Keratinocyte (primary cell): ENCODE measurements around the gene IL1RAPL2.

Source experiments
- EZH2 ChIP-seq: IDR thresholded peaks from one replicate; pipeline ENCODE4 v1.6.1; 2012; ENCODE audit warnings: inconsistent platforms, mild to moderate bottlenecking, low read length, moderate library complexity
- TF ChIP-seq, protein P1 (sequence below), 3 experiments: IDR thresholded peaks in 1 of 3; conservative IDR thresholded peaks in 1 of 3; optimal IDR thresholded peaks in 1 of 3; 2 replicates in 2 of 3; 3 replicates in 1 of 3; pipeline versions ENCODE3 to v1.5.1; 2011; ENCODE audit warnings: low read length in 3 of 3, mild to moderate bottlenecking in 3 of 3, moderate library complexity in 2 of 3, control low read depth in 1 of 3, inconsistent platforms in 1 of 3; ENCODE audit not compliant: insufficient read depth in 2 of 3; ENCODE audit errors: extremely low read depth in 1 of 3

DNA sequence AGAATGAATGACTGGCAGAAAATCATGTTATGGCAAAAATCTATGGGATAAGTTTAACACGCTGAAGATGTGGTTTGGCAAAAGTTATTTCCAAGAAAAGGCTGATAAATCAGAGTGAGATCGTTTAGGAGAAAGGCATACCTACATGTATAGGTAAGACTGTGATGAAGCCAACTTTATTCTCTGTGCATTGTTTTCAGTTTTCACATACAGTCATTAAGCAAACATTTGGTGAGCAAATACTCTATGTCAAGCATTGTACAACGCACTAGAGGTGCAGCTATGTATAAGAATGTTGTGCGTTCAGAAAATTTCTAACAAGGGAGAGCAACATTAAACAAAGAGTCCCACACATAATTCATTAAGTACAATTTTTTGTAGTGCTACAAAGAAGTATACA lies 532.8 kb downstream of the IL1RAPL2 start:
- TF ChIP-seq, protein P1, sequence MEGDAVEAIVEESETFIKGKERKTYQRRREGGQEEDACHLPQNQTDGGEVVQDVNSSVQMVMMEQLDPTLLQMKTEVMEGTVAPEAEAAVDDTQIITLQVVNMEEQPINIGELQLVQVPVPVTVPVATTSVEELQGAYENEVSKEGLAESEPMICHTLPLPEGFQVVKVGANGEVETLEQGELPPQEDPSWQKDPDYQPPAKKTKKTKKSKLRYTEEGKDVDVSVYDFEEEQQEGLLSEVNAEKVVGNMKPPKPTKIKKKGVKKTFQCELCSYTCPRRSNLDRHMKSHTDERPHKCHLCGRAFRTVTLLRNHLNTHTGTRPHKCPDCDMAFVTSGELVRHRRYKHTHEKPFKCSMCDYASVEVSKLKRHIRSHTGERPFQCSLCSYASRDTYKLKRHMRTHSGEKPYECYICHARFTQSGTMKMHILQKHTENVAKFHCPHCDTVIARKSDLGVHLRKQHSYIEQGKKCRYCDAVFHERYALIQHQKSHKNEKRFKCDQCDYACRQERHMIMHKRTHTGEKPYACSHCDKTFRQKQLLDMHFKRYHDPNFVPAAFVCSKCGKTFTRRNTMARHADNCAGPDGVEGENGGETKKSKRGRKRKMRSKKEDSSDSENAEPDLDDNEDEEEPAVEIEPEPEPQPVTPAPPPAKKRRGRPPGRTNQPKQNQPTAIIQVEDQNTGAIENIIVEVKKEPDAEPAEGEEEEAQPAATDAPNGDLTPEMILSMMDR (optimal IDR thresholded peaks at IDR 0.05 in 1 of 3, IDR thresholded peaks at IDR 0.05 in 1 of 3, conservative IDR thresholded peaks at IDR 0.05 in 1 of 3; ENCODE audit: extremely low read depth in 1 of 3, insufficient read depth in 2 of 3, low read length in 3 of 3), result no peak
- no peak for TF ChIP-seq EZH2
